Activated gamma-delta T cell treated with anti-CD3 and anti-CD28 coated beads, Interleukin-2, amount 50 U/mL, for 16 hours (primary cell): ENCODE measurements around the gene LRMDA.

ENCODE experiments used
- DNase-seq: peaks from one replicate; pipeline ENCODE4 v3.0.0-alpha.2; 2020; ENCODE audit warnings: low read depth

Gene LRMDA

DNA sequence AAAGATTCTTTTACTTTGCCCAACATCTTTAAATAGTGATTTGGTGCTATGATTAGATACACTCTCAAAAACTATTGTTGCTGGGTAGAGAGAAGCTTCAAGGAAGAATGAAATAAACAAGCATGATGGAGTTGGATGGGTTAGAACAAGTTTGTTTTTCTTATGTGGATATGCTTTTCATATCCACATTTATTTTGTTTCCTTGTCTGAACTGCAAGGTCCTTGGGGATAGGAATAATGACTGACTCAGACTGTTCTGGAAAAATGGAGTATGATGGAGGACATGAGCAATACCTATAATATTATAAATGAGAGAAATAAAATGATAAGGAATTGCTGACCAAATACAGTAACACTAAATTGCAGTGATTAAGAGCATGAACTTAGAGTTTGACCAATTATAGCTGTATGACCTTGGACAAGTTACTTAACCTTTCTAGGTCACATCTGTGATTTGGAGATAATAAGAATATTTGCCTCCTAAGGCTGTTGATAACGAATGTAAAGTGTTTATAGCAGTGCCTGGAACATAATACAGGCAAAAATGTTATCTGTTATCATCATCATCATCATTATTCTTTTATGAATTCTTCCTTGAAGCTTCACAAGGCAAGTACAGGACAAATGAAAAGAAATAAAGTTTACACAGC, 847.5 kb downstream of the LRMDA start:
- no peak for DNase-seq

DNA sequence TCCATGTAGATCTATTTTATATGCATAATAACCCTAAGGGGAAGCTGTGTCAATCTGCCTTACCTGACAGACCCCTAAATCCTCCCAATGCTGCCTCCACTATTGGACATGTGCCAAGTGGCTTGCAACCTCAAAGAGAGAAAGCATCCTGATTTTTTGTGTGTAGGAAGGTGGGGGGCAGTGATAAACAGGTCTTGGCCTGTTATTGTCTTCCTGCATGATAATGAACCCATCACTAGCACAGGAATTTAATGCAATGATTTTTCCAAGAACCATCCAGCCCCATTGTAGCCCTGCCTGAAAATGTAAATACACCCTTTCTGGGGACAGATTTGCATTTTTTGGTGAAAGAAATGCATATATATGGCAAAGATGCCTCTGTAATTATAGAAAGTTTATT, 850.2 kb downstream of the LRMDA start:
- DNase-seq = no peak

DNA sequence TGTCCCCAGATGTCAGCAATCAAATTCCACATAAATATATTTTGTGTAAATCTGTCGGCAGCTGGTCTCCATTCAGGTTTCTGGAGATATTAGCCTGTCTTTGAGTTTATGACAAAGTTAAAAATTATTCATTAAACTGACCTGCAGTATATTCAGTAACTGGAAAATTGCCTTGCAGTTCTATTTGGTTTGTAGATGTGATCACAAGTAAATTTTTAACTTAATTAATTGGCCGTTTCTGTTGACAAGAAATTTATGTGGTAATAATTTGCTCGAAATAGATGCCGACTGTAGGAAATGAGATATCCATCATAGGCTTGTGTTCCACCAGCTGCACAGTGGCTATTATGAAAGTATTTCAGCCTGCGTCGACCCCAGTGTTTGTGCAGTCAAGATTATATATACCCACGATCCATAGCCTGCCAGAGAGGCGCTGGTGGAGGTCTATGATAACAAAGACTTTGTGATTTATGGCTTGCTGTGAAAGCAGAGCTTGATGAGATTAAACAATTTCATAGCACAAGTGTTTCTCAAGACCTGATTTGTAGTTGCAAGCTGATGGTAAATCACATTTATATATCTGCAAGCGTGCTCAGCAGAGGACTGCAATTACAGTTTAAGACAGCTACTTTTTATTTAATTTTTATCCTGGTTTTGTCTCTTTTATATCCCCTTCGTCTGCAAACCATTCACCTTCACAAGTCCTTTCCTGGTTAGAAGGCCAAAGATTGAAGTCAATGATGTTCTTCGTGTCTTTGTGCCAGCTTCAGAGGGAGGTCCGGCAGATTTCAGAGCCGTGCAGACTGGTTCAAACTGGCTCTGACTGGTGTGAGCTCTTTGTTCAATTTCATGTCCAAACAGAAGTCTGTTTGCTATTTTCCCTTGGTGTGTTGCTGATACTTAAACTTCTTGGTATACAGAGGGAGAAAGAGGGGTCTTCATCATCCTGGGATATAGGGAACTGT, 850.9 kb downstream of the LRMDA start:
- DNase-seq = no peak

DNA sequence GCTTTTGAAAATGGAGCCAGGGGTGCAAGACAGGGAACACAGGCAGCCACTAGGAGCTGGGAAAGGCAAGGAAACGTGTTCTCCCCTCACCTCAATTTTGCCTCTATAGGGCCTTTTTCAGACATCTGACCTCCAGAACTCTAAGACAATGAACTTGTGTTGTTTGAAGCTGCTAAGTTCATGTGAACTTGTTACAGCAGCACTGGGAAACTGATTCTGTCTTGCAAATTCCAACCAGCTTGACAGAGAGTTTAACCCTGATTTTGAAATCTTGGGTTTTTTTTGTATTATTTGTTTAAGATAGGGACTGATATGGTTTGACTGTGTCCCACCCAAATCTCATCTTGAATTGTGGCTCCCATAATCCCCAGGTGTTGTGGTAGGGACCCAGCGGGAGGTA, 852.9 kb downstream of the LRMDA start:
- no peak for DNase-seq

DNA sequence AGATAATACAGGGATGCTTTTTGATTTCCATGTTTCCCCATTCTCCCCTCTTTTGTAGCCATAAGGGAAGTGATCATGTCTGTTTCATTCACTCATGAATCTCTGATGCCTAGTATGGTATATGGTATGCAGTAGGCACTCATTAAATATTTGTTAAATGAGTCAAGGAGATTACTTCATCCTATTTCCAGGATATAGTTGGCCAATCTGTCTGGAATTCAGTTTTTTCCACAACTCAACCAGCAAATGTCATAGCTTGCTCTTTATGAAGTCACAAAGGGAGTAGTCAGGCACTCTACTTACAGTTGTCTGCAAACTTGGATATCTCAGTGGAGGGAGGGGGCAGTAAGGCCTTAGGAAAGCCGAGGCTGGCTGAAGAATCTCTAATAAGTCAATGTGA, 853.6 kb downstream of the LRMDA start:
- no peak for DNase-seq

DNA sequence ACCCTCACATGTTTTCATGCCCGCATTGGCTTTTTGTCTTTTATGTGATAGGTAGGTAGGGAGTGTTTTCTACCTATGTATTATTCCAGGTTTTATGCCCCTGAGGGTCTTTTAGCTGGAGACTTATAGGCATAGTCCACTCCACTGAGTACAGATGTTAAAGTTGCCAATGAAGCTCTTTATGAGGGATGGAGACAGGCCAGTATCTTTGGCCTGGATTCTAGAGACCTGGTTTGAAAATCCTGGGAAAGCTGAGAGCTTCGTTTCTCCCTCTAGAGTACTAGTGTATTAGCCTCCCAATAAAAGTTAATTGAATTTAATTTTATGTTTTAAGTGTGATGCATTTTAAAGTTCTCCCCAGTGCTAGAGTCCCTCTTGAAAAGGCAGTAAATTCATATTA, 854.1 kb downstream of the LRMDA start:
- no peak for DNase-seq

DNA sequence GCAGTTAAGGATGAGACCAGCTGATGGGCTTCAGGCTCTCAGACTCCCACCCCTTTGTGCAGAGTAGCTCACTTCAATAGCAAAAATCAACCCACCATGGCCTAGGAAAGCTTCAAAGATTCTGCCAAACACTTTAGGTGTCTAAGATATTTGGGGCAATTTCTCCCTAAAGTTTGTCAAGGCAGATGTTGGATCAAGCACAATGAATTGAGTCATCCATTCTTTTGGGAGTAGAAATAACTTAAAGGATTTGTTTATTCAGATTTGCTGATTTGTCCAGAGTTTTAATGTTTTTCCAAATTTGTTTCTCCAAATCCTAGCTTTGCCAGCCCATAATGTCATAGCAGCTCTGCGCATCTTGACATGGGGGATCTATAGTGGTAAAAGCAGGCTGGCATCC, 855.1 kb downstream of the LRMDA start:
- DNase-seq = no peak

DNA sequence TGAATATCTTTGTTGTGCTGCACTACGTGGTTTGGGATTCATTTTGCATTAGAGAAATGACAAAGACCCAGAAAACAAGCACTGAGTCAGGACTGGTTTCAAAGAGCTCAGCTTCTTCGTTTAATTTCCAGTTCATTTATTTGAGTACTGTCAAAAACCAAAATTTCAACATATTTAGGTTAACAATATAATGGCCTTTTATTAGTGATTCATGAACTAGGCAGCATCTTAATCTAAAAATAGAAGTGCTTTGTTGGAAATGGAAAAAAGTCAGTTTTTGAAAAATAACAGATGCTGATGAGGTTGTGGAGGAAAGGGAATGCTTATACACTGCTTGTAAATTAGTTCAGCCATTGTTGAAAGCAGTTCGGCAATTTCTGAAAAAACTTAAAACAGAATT, 856.4 kb downstream of the LRMDA start:
- DNase-seq = no peak

DNA sequence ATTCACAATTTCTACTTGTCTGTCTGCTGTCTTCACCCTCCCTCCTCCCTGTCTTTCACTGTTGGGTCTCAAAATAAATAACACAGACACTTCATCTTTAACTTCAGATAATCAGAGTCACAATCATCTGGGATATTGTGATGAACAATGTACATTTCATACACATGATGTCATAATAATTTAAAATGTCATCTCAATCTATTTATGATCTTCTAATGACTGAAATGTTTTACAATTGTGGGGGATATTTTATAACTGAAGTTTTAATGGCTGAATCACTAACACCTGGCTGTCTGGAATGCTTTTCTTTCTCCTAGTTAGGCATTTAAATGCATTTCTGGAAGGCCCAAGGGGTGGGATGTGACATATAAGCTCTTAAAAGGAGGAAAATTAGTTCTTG, 859.8 kb downstream of the LRMDA start:
- DNase-seq = no peak

DNA sequence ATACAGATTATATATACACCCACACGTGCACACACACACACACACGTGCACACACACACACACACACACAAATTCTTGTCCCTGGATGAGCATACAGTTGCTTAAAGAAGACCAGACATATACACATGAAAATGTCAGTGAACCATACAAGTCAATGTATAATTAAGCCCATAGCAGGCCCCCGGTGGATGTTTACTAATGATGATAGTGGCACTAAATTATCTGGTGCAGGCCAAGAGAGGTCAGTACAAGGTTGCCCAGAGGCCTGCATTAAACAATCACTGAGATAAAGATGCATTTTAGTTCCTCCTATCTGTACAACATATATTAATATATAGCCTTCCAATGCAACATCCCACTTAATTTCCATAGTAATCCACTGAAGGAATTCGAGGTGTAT, 860.5 kb downstream of the LRMDA start:
- no peak for DNase-seq

DNA sequence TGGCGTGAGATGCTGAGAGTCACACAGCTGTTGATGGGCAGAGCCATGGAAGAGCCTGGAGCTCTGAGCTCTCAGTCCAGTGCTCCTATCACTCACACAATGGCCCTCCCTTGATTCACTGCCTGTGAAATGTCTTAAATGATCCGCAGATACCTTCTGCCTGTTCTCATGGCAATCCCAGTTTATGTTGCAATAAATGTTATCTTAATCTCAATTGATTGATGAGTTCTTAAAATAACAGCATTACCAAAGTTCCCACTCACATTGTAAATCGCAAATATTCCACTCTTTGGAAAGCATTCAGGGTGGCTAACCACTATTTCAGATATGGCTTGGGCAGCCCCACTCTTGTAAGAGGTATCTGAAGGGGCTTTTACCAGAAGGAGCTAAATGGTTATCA, 865.5 kb downstream of the LRMDA start:
- DNase-seq = no peak

DNA sequence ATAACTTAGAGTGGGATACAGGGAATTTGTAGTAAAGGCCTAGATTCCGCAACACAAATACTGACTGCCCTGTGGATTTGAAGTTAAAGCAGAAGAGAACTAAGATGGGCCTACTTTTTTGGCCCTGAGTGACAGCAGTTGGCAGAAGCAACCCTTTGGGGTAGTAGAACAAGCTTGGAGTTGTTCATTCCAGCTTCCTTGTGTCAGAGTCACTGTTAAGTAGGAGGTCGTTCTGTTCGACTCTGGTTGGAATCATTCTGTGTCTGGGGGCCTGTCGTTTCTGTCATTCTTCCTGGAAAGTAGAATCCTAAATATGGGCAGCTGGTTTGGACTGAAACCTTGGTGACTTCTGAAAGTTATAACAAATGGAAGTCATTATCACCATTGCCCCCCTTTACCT, 865.9 kb downstream of the LRMDA start:
- DNase-seq = no peak

DNA sequence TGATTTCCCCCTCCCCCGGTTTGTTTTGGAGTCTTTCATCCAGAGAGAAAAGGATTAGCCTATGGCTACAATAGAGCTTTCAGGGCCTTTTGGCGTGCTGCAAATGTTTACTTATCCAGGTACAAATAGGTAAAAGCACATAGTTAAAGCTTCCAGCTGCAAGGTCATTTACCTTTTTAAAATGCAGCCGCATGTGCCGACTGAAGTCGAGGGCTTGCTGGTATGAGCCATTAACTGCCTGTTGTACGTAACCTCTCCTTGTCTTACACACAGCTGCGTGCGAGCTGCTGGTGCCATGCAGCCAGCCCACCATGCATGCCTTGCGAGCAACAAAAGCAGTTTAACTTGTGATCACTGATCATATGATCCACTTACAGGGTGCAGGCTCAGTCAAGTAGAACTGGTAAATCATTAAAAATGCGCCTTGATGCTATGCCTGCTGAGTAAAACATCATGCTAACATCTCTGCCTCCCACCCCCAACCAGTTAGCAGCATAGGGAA, 866.4 kb downstream of the LRMDA start:
- DNase-seq = no peak

DNA sequence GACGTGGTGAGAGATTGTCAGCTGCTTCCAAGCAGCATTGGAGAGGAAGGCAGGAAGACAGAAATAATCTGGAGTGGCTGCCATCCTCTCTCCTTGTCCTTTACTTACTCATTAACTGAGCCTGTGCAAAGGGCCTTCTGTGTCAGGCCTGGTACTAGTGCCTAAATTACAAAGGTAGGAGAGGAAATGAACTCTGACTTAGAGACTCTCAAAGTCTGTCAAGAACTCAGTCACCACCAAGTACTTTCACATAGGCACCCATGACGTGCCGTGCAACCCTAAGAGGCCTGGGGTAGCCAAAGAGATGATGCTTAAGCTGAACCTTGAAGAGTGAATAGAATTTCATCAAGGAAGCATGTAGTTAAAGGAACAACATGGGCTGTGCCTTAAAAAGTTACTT, 866.9 kb downstream of the LRMDA start:
- no peak for DNase-seq

DNA sequence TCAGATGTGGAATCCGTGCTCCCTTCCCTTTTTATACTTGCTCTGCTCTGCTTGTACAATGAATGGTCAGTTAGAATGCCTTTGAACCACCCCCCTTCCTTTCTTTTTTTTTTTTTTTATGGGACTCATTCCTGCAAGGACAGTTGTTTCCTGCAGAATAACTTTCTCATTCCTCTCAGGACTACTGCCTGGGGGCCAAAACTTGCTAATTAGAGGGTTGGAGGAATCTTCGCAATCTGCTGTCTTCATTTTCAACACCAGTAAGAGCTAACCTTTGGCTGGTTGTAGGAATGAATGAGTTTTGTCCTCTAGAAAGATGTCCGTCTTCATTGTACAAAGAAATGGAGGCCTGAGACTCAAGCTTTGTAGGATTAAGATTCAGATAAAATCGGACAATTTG, 868.1 kb downstream of the LRMDA start:
- DNase-seq = no peak

DNA sequence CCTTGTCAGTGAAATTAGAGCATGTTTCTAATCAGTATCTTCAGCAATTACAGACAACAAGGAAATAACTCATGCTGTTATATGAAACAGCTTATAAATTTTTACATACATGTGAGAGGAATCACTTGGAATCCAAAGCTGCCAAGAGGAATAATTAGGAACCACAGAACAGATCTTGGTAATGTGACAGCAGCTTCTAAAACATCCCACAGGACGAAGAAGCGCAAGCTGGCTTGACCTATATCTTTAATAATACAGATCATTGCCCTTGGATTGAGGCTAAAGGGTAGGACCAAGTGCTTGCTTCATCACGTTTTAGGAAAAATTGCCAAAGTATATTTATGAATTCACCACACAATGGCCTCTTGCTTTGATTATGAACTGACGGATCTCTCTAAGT, 869.8 kb downstream of the LRMDA start:
- DNase-seq = no peak

DNA sequence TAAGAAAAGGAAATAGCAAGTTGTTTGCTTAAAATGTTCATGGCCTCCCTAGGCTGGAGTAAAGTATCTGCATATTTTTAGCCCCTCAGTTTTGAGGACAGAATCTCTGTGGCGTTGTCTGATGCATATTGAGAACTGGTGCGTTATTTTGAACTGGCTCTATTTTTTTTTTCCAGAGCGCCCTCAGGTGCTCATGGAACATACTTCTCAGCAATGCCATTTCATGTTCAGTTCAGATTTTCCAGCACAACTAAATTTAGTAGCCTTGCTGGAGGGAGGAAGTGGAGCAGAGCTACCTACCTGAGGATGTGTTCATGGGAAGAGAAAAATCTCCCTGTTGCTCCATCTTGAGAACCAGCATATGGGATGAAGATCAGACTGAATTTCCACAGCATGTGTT, 870.5 kb downstream of the LRMDA start:
- DNase-seq = no peak

DNA sequence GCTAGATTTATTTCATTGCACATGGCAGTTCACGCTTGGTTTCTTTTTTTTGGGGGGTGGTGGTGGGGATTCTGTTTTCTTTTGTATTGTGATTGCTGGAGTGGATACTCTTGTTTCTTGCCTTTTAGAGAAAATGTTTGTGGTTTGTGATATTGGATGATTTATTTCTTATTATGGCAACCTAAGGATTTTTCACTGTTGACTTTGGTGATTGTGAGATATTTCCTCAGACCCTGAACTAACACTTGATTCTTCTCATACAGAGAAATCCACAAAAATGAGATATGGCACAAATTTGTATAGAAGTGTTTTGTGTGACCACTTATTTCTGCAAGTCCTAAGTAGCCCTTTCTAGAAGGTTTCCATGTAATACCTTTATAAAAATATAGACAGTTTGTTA, 871.1 kb downstream of the LRMDA start:
- no peak for DNase-seq

DNA sequence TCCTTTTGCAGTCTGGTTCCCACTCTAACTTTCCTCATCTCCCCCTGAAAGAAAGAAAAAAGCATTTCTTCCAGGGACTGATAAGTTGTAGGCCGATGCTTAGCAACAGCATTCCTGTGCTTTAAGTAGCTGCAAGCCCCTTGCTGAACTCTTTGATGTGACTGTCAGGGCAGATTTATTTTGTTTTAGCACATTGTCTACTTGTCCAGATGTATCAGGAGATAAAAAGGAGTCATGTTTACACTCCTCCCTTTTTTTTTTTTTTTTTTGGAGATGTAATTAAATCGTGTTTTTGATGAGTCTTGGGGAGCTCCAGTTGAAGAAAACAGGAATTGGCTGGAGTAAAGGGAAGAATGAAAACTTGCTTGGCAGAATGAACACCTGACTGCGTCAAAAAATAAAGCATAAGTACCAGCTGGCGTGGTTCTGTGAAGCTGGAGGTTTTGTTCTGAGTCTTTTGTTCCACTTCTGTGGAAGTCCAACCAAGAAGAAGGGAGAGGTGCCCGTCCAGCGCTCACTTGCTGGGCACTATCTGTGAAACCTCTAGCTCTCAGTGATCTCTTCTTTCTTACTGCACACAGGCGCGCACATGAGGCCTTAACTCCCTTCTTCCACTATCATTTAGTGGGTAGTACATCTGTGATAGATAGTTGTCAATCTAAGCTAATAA, 871.7 kb downstream of the LRMDA start:
- no peak for DNase-seq

DNA sequence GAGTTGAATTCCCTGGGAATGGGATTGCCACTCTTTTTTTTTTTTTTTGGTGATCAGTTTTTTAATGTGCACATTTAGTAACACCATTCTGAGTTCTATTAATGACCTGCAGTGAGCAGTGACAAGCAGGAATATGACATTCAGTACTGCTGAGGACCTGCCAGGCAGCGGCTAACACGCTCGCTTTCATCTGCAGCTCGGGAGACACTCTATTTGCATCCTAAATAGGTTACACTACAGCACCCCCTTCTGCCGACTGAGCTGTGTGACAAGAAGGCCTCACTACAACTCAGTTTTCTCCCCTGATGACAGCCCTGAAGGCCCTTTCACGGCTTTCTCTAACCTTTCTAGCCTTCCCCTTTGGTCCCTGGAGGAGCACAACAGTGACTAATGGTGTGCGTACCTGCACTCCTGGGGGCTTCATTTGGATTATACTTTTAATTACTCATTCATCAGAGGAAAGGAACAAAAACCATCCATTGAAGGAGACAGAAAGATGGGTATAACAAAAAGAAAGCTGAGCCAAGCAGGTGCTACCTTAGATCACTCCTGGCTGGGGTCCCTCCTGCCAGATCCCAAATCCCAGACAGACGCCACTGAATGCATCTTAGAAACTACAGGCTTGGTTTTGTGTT, 872.4 kb downstream of the LRMDA start:
- no peak for DNase-seq

DNA sequence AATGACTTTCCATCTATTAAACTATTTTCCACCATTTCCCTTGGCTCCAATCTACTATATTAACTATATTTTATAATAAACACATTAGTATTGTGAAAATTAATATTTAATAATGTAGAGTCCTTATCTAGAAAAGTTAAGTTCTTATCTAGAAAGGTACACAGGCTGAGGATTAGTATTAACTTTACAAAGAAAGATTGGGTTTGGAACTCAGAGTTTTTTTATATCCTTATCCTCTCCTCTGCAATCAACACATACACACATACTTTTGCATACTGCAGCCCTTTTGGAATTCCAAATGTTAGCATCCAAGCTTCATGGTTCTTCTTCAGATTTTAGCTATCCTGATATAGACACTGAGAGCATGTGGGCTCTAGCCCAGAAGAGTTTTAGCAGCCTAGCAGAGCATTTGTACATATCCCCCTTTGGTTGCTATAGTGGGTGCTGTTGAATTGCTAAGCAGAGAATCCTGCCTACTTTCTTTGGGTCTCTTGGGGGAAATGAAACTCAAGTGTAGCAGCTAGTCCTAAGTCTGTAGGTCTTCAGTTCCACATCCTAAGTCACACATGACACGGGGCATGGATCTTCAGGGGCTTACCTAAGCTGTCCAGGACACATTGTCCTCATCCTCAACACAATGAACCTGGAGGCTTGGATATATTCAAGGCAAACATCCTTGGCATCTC, 874.6 kb downstream of the LRMDA start:
- no peak for DNase-seq

DNA sequence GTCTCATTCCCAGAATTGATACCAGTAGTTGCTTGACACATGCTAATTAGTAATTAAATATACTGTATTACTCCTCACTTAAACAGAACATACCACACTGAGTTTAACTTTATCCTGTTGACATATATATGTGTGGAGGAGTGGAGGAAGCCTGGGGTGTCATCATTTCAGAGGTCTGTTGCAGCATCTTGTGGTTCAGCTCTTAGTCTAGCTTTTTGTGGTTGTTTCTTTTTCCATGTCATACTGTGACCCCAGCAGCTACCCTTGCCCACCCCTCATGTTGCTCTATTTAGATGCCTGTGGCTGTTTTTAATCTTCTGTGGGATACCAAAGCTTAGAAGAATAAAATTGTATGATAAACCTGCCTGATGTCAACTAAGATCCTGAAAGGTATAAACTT, 875.4 kb downstream of the LRMDA start:
- DNase-seq = no peak
